Measurements from ENCODE around the gene ADAMTS3. TPM values are rescaled to one million over a fixed set of nuclear protein-coding genes. Genes with fewer than 3 reads are reported as not detected.

ADAMTS3 gene
- total and polyA plus RNA-seq, 2 donors (not counting 1 experiment from before 2014, with no cell fraction given) = not detected

DNA sequence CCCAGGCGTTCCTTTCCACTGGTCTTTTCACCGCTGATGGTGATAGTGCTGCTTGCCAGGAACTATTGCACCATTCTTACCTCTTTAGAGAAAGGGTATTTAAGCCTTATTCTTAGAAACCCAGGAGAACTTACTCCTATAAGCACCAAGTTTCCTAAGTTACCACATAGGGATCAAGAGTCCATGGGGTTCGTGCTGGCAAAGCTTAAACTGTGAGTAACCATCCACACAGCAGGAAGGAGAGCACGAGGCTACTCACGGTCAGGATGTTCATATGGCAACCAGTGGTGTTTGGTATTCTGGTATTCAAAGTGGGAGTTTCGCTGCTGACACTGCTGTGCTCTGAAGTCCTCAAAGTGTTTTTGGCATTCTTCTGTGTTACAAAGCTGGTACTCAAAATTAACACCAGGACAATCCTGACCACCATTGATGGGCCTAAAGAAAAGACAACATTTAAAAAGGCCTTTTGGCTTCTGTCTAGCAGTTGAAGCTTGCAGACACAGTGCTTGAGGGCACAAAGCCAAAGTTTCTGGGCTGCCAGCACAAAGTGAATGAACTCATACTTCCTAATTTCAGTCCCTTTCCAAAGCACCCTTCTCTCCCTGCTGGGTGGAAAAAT is 256.9 kb downstream of the ADAMTS3 start:
- no peak overlapping the region for H3K4me3 Mint-ChIP-seq

More for the DNA sequence above, 256.9 kb downstream of the ADAMTS3 start:
- WGBS (ENCODE audit: insufficient coverage) = 89% methylated on average over 3 of the region's 6 CpGs
- no peak overlapping the region for H3K27ac ChIP-seq (ENCODE audit: low read length in 2 of 2)
- no peak overlapping the region for H3K4me2 ChIP-seq (replicated peaks; ENCODE audit: low read depth, low read length, poor library complexity, severe bottlenecking)
- H3K27ac Mint-ChIP-seq = no peak overlapping the region
- ChIA-PET CTCF (interaction anchor here (1.2 to 1.4 kb wide), 2 partner anchors 9 to 11 kb away, joined by 4 to 5 read pairs; no protein-coding TSS in a partner anchor), POLR2A (no interaction called here)
- H3K9me3 Mint-ChIP-seq (ENCODE audit: insufficient read depth) = no peaks in the 10 kb centered on the region
- no peaks in the 10 kb centered on the region for H3K4me1 ChIP-seq (ENCODE audit: control insufficient read depth in 2 of 2, insufficient read depth in 2 of 2, low read length in 2 of 2)
- no peaks in the 10 kb centered on the region for H3K36me3 ChIP-seq (replicated peaks in 1 of 2; ENCODE audit: control extremely low read depth in 1 of 2, control insufficient read depth in 1 of 2, extremely low read depth in 1 of 2, insufficient read depth in 2 of 2, low read length in 1 of 2)
- H3K4me1 Mint-ChIP-seq = no peaks in the 10 kb centered on the region
- H3K79me2 ChIP-seq (ENCODE audit: control insufficient read depth, insufficient read depth, low read length) = no peaks in the 10 kb centered on the region
- peaks cover 0 to 1% (median 0%) of the 10 kb centered on the region in 3 donors for H3K9me3 ChIP-seq (ENCODE audit: control extremely low read depth in 1 of 3, control insufficient read depth in 2 of 3, insufficient read depth in 1 of 3, low read length in 2 of 3)
- ATAC-seq (ENCODE audit: low read depth) = no peak
- H2AFZ ChIP-seq (ENCODE audit: insufficient read depth, low read depth, low read length, poor library complexity, severe bottlenecking) = no peak overlapping the region
- H3K9ac ChIP-seq (ENCODE audit: low read length) = no peak overlapping the region
- no peak for DNase-seq
- no peaks in the 10 kb centered on the region for H4K20me1 ChIP-seq (ENCODE audit: control insufficient read depth, insufficient read depth, low read length, poor library complexity, severe bottlenecking)
- intact Hi-C loops (cut with micrococcal nuclease) = no loop called here
- TF ChIP-seq EZH2 (IDR thresholded peaks at IDR 0.05; ENCODE audit: borderline replicate concordance, insufficient read depth, low read depth, low read length, poor library complexity, severe bottlenecking) = no peak
- TF ChIP-seq CTCF (IDR thresholded peaks at IDR 0.05) = no peak
- no peaks in the 10 kb centered on the region for H3K27me3 Mint-ChIP-seq
- no peak overlapping the region for H3K4me3 ChIP-seq (ENCODE audit: control extremely low read depth in 1 of 5, extremely low read depth in 1 of 5, insufficient read depth in 1 of 5, low read depth in 2 of 5, low read length in 4 of 5)
- no peaks in the 10 kb centered on the region for H3K27me3 ChIP-seq (replicated peaks in 1 of 4; ENCODE audit: control extremely low read depth in 1 of 4, control insufficient read depth in 3 of 4, insufficient read depth in 4 of 4, low read length in 3 of 4)
